LNCaP clone FGC (cell line): ENCODE measurements around the gene NCK2.

Source experiments
- DNase-seq: peaks from one replicate; pipeline ENCODE4 v3.0.0-alpha.2; 2011; ENCODE audit warnings: low read depth
- H3K4me3 ChIP-seq: 2 replicates; pipeline ENCODE4 v1.5.1; 2011; ENCODE audit warnings: mild to moderate bottlenecking, low read depth, low read length, control low read depth
- TF ChIP-seq, protein P1 (sequence below): IDR thresholded peaks from 2 replicates; pipeline ENCODE4 v1.5.1; 2012; ENCODE audit warnings: mild to moderate bottlenecking; ENCODE audit not compliant: control insufficient read depth, insufficient read depth; ENCODE audit errors: extremely low read depth

Gene NCK2

DNA sequence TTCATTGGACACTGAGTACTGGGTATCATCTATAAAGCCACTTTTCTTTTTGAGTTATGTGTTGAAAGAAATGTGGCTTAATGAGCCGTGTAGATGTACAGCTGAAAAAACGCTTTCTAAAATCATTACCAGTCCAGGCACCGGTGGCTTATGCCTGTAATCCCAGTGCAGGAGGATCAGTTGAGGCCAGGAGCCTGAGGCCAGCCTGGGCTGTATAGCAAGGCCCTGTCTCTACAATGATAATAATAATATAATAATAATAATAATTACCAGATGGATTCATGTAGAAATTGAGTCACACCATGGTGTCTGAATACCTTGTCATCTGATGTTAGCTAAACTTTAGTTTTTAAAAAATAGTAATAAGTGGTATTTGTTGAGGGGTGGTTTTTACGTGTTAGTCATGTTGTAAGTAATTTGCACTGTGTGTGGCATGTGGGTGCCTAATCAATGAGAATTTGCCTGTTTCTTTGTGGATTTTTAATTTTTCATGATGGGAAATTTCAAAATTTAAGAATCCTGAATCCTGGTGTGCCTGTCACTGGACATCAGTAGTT, 30.1 kb downstream of the NCK2 start:
- no peak for DNase-seq
- TF ChIP-seq, protein P1, sequence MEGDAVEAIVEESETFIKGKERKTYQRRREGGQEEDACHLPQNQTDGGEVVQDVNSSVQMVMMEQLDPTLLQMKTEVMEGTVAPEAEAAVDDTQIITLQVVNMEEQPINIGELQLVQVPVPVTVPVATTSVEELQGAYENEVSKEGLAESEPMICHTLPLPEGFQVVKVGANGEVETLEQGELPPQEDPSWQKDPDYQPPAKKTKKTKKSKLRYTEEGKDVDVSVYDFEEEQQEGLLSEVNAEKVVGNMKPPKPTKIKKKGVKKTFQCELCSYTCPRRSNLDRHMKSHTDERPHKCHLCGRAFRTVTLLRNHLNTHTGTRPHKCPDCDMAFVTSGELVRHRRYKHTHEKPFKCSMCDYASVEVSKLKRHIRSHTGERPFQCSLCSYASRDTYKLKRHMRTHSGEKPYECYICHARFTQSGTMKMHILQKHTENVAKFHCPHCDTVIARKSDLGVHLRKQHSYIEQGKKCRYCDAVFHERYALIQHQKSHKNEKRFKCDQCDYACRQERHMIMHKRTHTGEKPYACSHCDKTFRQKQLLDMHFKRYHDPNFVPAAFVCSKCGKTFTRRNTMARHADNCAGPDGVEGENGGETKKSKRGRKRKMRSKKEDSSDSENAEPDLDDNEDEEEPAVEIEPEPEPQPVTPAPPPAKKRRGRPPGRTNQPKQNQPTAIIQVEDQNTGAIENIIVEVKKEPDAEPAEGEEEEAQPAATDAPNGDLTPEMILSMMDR = no peak
- H3K4me3 ChIP-seq = no peak overlapping the region

GRCh38 chr2:105775809-105776559, 31.3 kb downstream of the NCK2 start:
- H3K4me3 ChIP-seq = no peak overlapping the region
- DNase-seq = no peak
- TF ChIP-seq, protein P1 = no peak

DNA sequence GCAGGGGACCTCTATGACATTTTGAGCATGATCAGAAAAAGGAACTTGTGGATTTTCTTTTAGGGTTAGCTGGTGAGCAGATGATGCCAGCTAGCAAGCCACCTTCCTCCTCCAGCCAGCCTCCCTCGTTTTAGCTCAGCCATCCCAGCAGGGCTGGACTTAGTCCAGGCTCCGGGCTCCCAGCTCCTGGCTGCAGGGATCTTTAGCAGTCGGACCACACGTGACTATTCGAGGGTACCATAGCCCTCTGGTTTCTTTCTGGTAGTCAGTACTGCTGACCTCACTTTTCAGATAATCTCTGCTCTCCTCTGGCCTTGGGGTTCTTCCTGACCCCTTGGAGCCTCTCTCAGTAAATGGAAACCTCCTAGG, 31.8 kb downstream of the NCK2 start:
- DNase-seq = no peak
- H3K4me3 ChIP-seq = no peak overlapping the region
- TF ChIP-seq, protein P1 = no peak

- no peak overlapping the region for H3K4me3 ChIP-seq
- no peak for DNase-seq
- TF ChIP-seq, protein P1 = no peak
Measured at GRCh38 chr2:105777031-105777482, 32.3 kb downstream of the NCK2 start.

- DNase-seq = no peak
- no peak overlapping the region for H3K4me3 ChIP-seq
- TF ChIP-seq, protein P1 = no peak
Measured at GRCh38 chr2:105777506-105778055, 32.9 kb downstream of the NCK2 start.

- TF ChIP-seq, protein P1 = no peak
- no peak for DNase-seq
- H3K4me3 ChIP-seq = no peak overlapping the region
Measured at GRCh38 chr2:105778080-105778607, 33.4 kb downstream of the NCK2 start.
